G401 (cell line): ENCODE data around the gene RMI2. TPM values are rescaled to one million over a fixed set of nuclear protein-coding genes. Genes with fewer than 3 reads are reported as not detected.
A peak's percentile ranks its signal among the peaks of the same experiment; 100 is the strongest.

Experiments
- DNase-seq: peaks from one replicate; pipeline ENCODE4 v3.0.0-alpha.2; 2015; ENCODE audit warnings: low spot score
- in situ Hi-C: cut with HindIII; loops from 2 replicates; pipeline ENCODE4 v1.10.0; 2016; ENCODE audit warnings: low sequenced_read_pairs, mixed read lengths
- total RNA-seq: library from RNA; depleted of rRNA; stranded (reverse); fragments of >200 nt; shearing (Covaris generic); gene quantifications from 2 replicates; pipeline ENCODE4 v1.2.3, GENCODE V29; 2014; rRNA removed

Gene RMI2
- total RNA-seq, 1 experiment from 2014 or later, result 63.3 TPM

DNA sequence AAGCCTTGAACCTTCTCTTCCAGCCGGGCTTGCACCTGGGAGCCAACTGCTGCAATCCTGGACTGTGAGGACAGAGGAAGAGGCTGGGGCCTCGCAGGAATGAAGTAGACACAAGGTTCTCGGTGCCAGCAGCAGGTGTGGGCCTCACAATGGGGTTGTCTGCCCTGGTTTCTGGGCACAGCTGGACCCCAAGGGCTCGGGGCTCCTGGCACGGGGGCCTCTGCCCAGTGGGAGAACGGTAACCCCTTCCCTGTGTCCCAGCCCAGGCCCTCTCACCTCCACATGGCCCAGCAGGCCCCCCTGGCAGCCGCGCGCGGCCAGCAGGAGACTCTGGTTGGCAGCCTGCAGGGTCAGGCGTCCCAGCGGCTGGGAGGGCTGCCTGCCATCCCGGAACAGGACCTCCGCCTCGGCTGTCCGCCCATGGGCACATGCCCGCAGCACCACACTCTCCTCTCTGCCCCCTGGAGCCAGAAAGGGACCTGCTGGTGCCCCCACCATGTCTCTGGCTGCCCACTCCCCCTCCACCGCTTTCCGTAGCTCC is 46.9 kb downstream of the RMI2 start:
- in situ Hi-C loops, result no loop called here
- no peak for DNase-seq

DNA sequence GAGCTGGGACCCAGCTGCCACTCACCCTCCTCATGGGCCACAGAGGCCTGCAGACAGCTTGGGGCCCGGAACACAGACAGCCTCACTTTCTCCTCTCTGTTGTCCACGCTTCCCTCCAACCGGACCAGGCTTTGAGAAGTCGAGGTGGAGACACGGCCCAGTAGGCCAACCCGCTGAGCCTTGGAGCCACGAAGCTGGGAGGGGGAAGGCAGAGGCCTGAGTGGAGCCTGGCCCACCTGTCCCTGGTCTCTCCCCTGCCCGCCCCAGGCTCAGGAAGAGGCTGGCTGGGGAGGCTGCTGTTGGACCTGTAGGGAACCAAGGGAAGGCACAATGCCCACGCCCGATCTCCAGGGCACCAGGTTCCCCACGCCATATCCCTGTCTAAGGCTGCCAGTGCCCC is 48.1 kb downstream of the RMI2 start:
- no peak for DNase-seq
- in situ Hi-C loops, result no loop called here

DNA sequence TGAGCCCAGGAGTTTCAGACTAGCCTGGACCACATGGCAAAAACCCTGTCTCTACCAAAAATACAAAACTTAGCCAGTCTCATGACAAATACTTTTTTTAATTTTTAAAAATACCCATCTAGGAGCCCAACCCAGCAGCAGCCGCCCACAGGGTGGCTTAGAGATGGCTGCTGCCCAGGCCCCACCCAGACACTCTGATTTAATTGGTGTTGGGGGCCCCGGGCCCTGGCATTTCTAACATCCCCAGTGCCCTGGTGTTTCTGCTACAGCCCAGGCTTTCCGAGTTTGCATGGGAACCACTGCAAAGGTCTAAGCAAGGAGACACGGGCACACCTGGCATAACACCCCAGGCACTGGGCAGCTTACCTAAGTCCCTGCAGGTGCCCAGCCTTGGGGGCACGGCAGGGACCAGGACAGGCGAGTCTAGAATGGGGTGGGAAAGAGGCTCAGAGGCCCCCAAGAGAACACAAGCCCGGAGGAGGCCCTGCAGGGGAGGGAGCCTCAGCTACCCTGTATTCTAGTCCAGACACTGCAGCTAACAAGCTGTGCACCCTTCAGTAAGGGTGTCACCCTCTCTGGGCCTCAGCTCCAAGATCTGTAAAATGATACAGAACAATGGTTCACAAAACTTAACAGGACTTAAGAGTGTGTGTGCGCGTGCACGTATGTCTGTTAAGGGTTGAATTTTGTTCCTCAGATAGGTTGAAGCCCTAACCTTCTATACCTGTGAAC is 48.8 kb downstream of the RMI2 start:
- no peak for DNase-seq
- in situ Hi-C loops, result no loop called here

DNA sequence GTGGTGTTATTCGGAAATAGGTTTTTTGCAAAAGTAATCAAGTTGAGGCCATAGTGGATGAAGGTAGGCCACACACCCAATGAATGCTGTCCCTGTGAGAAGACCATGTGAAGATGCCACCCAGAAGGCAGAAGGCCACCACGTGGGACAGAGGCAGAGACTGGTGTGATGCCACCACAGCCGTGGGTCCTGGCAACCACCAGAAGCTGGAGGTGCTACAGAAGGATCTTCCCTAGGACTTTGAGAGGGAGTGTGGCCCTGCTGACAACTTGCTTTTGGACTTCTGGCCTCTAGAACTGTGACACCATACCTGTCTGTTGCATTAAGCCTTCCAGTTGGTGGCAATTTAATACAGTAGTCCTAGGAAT is 49.3 kb downstream of the RMI2 start:
- in situ Hi-C loops, result no loop called here
- no peak for DNase-seq

DNA sequence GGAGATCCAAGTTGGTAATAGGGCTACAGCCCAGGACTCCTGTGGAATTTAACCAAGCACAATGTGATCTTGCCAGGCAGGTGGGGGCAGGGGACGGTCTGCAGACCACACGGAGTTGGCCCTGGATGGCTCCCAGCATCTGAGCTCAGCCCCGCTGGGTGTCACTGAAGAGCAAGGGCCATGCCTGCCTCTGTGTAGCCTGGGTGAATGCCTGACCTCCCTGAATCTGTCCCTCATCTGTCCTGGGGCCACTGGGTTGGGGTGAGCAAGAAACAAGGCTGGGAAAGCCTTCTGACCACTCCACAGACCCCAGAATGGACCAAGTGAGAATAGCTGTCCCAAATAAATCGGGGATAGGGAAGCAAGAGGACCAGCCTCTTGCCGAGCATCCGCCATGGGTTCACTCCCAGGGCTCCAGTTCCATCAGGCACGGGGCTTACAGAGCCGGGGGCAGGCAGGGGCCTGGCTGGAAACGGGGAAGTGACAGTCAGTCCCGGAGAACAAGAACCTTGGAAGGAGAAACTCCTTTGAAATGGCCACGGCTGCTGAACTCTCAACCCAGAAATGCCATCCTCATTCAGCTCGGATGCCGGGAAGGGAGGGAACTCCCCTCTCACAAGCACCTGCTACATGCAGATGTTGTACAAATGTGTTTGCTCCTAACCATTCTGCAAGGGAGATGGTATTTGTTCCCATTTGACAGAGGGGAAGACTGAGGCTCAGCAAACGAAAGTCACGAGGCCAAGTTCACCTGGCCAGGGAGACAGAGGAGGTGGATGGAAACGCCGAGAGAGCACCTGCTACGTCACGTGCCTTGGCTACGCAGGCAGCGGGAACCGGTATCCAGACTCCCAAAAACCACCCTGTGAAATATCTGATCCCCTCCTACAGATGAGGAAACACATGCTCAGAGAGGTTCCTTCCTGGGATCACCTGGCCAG is 50.0 kb downstream of the RMI2 start:
- DNase-seq, result no peak
- in situ Hi-C loops, result no loop called here

DNA sequence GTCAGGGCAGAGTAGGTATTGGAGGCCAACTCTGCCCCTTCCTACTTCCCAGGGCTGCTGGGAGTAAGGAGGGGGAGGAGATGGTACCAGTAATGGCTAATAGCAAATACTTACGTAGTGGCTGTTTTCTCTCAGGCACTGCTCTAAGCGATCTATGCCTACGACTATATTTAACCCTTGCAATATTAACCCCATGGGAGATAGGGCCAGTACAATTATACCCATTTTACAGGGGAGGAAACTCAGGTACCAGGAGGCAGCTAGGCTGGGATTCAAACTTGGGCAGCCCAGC is 50.6 kb downstream of the RMI2 start:
- in situ Hi-C loops, result no loop called here
- DNase-seq, result no peak

DNA sequence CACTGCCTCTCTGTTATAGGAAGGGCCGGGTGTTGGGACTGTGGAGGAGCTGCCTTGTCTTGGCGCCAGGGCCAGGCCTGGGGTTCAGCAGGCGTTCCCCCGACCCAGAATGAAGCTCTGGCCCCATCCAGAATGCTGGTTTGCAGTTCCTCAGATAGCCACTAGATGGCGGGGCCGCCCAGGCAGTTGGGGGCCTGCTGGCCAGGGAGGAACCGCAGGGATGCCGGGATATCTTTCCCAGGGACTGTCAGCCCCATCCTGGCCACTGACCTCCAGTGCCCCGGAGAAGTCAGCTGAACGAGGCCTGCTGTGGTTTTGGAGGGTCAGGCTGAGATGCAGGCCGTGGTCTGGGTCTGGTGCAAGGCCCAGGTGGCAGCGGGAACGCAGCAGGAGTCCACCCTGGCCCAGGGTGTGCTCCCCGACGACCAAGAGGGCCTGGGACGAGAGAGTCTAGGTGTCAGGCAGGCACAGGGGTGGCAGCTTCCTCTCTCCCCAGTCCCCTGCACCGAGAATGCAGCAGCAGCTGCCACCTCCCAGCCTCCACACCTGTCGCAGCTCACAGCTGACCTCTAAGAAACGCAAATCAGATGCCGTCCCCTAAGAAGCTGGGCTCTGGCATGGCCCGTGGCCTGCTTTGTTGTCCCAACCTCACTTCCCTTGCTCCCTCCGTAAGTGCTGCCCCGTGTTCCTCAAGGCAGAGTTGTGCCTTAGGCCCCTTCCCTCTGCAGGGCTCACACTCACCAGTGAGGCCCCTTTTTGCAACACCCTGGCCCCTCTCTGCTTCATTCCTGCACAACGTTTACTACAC is 51.2 kb downstream of the RMI2 start:
- in situ Hi-C loops, result no loop called here
- DNase-seq, result peak; percentile 82

DNA sequence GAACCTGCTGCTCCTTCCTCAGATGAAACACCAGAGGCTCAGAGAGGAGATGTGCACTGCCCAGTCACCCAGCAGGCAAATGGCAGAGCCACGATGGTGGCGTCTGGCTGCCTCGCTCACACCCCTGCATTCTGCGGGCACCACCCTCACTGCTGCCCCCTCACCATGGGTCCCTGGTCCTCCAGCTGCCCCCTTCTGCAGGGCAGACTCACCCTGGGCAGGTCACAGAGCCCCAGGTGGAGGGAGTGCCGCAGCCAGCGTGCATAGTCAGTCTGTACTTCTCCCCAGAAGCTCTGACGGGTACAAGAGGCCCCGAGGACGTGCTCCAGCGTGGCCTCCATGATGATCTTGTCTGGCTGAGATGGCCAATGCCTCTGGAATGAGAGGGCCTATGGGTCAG is 52.9 kb downstream of the RMI2 start:
- no peak for DNase-seq
- in situ Hi-C loops, result no loop called here

DNA sequence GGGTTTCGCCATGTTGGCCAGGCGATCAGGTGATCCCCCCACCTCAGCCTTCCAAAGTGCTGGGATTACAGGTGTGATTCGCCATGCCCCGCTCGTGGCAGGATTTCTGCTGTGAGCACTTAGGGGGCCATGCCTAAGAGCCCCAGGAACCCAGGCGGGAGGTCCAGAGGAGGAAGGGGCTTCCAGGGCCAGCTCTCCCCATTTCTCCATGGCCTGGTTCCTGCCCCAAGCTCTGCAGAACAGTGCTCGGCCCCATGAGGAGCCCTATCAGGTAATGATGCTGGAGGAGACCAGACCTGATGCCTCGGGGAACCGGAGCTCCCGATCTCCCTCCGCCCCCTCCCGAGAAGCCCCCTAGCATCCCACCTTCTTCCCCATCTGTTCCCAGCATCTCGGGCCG is 53.6 kb downstream of the RMI2 start:
- in situ Hi-C loops, result no loop called here
- no peak for DNase-seq

DNA sequence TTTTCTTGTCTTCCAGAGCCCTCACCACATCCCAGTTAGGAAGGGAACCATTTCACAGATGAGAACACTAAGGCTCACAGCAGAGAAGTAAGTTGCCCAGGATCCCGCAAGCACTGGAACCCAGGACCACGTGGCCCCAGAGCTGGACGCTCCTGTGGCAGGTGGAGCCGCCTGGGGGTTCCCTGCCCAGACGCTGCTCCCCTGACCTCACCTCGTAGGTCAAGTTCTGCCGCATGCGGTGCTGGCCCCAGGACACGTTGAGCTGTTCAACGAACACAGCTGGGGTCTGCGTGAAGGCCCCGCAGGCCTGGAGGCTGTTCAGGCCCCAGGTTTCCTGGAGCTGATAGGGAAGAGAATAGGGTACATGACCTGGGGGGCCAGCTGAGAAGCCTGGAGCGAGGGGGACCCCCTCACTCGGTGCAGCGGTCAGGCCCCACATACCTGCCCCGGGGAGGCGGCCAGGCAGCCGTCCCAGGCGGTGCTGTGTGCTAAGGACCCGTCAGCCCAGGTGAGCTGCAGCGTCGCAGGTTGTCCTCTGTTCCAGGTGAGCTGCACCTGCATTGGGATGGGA is 54.1 kb downstream of the RMI2 start:
- no peak for DNase-seq
- in situ Hi-C loops, result no loop called here

DNA sequence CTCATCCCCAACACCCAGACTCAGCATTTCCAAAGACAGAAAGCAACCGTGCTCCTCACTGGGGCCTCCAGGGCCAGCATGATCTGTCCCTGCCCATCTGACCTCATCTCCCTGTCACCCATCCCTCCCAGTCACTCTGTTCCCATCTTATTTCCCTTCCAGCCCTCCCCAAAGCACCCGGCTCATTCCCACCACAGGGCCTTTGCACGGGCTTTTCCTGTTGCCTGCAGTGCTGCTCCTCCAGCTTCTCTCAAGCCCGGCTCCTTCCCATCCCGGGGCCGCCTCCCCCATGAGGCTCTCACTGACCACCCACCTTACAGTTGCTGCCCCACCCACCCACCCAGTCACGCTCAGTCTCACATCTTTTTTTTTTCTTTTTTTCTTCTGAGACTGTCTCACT is 54.8 kb downstream of the RMI2 start:
- in situ Hi-C loops, result no loop called here
- DNase-seq, result no peak

Other genes with a start within 250 kb of the RMI2 start
- 0.68 and 2.2 TPM in 2 replicates for gene SOCS1, start 89.3 kb upstream of the RMI2 start, total RNA-seq
- gene TNP2, start 76.1 kb upstream of the RMI2 start, total RNA-seq, result not detected in 2 replicates
- not detected in 2 replicates for gene PRM3, start 71.8 kb upstream of the RMI2 start, total RNA-seq
- gene PRM2, start 69.0 kb upstream of the RMI2 start, total RNA-seq, result not detected in 2 replicates
- not detected in 2 replicates for gene PRM1, start 64.1 kb upstream of the RMI2 start, total RNA-seq
- gene LITAF, start 241.5 kb downstream of the RMI2 start, total RNA-seq, result 43.3 and 50.5 TPM in 2 replicates